ENCODE measurements around the gene NEO1. TPM values are rescaled to one million over a fixed set of nuclear protein-coding genes. Genes with fewer than 3 reads are reported as not detected.

Gene NEO1
- total RNA-seq, 4 donors from 2014 or later, result 60.2 to 127 (median 115) TPM

- H3K4me1 ChIP-seq, result no peaks in the 10 kb centered on the region
- no peak for DNase-seq
- H3K4me3 ChIP-seq, result no peak overlapping the region
- no peak for TF ChIP-seq CTCF (IDR thresholded peaks at IDR 0.05)
- no peak for TF ChIP-seq POLR2A (IDR thresholded peaks at IDR 0.05)
- H3K27me3 ChIP-seq, result no peaks in the 10 kb centered on the region
- H3K27ac ChIP-seq, result no peak overlapping the region
- no peaks in the 10 kb centered on the region for H3K9me3 ChIP-seq
- H3K36me3 ChIP-seq, result no peaks in the 10 kb centered on the region
Measured at GRCh38 chr15:73168487-73168886, 116.2 kb downstream of the NEO1 start.

- H3K27me3 ChIP-seq, result no peaks in the 10 kb centered on the region
- H3K36me3 ChIP-seq, result peaks cover 0 to 6% (median 0%) of the 10 kb centered on the region in 3 donors
- no peak overlapping the region for H3K27ac ChIP-seq
- H3K4me1 ChIP-seq, result no peaks in the 10 kb centered on the region
- TF ChIP-seq POLR2A (IDR thresholded peaks at IDR 0.05), result no peak
- TF ChIP-seq CTCF (IDR thresholded peaks at IDR 0.05), result no peak
- H3K9me3 ChIP-seq, result no peaks in the 10 kb centered on the region
- no peak for DNase-seq
- H3K4me3 ChIP-seq, result no peak overlapping the region
Measured at GRCh38 chr15:73171711-73172110, 119.4 kb downstream of the NEO1 start.

- no peaks in the 10 kb centered on the region for H3K4me1 ChIP-seq
- no peak for DNase-seq
Measured at GRCh38 chr15:73172508-73172907, 120.2 kb downstream of the NEO1 start.

GRCh38 chr15:73174171-73174570 is 121.9 kb downstream of the NEO1 start:
- peaks cover 0 to 23% (median 0%) of the 10 kb centered on the region in 3 donors for H3K36me3 ChIP-seq
- H3K4me1 ChIP-seq, result no peaks in the 10 kb centered on the region
- H3K27me3 ChIP-seq, result no peaks in the 10 kb centered on the region
- no peak overlapping the region for H3K4me3 ChIP-seq
- DNase-seq, result no peak
- H3K9me3 ChIP-seq, result no peaks in the 10 kb centered on the region
- TF ChIP-seq POLR2A (IDR thresholded peaks at IDR 0.05) (no peak), CTCF (IDR thresholded peaks at IDR 0.05) (no peak)
- H3K27ac ChIP-seq, result no peak overlapping the region

More at GRCh38 chr15:73172508-73172907, 120.2 kb downstream of the NEO1 start:
- H3K27me3 ChIP-seq, result no peaks in the 10 kb centered on the region
- TF ChIP-seq POLR2A (IDR thresholded peaks at IDR 0.05) (no peak), CTCF (IDR thresholded peaks at IDR 0.05) (no peak)
- no peak overlapping the region for H3K4me3 ChIP-seq
- no peaks in the 10 kb centered on the region for H3K9me3 ChIP-seq
- peaks cover 0 to 9% (median 0%) of the 10 kb centered on the region in 3 donors for H3K36me3 ChIP-seq
- no peak overlapping the region for H3K27ac ChIP-seq

GRCh38 chr15:73175382-73175781 is 123.1 kb downstream of the NEO1 start:
- Histone ChIP-seq H3K27me3 (no peaks in the 10 kb centered on the region), H3K4me1 (no peaks in the 10 kb centered on the region), H3K27ac (no peak overlapping the region), H3K9me3 (no peaks in the 10 kb centered on the region), H3K4me3 (no peak overlapping the region), H3K36me3 (peaks cover 0 to 27% (median 0%) of the 10 kb centered on the region in 3 donors)
- DNase-seq, result no peak
- no peak for TF ChIP-seq CTCF (IDR thresholded peaks at IDR 0.05)
- no peak for TF ChIP-seq POLR2A (IDR thresholded peaks at IDR 0.05)

- peaks cover 0 to 32% (median 0%) of the 10 kb centered on the region in 3 donors for H3K36me3 ChIP-seq
- no peak for DNase-seq
- no peak overlapping the region for H3K27ac ChIP-seq
- no peak overlapping the region for H3K4me3 ChIP-seq
- no peaks in the 10 kb centered on the region for H3K9me3 ChIP-seq
- TF ChIP-seq POLR2A (IDR thresholded peaks at IDR 0.05) (no peak), CTCF (IDR thresholded peaks at IDR 0.05) (no peak)
- H3K27me3 ChIP-seq, result no peaks in the 10 kb centered on the region
- H3K4me1 ChIP-seq, result no peaks in the 10 kb centered on the region
Measured at GRCh38 chr15:73176598-73176997, 124.3 kb downstream of the NEO1 start.
